ENCODE measurements around the gene SUPT6H. TPM values are rescaled to one million over a fixed set of nuclear protein-coding genes. Genes with fewer than 3 reads are reported as not detected.

SUPT6H gene
- total and polyA plus RNA-seq, 9 of the 15 experiments (the other 6 are each of a cell fraction or from before 2014, with no cell fraction given) = 1.7 to 77.7 (median 49.2) TPM

DNA sequence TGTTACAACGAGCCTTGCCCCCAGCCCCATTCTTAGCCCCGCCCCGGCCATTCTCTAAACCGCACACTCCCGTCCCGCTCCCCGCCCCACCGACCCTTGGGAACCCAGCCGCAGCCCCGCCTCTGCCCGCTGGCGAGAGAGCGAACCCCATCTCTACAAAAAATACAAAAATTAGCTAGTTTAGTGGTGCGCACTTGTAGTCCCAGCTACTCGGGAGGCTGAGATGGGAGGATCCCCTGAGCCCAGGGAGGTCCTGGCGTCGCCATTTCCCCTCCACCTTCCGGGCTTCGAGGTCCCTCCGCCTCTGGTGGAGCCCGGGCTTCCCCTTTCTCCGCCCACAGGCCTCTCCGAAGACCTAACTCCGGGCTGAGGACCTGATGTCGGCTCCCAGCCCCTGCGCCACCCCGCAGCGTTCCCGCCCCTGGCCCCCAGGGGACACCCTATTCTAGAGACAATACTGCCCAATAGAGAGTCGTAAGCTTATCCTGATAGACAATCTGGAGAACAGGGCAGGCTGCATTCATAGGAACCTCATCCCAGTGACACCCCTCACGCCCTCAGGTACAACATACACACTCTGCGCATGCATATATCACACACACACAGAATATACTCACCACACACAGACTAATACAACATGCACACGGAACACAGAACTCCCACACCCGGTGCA lies 50.2 kb downstream of the SUPT6H start:
- Histone ChIP-seq H3K79me2 (ENCODE audit: control insufficient read depth, insufficient read depth, low read length) (peaks cover 13% of the 10 kb centered on the region), H3K9me1 (ENCODE audit: control insufficient read depth, insufficient read depth, low read length) (no peaks in the 10 kb centered on the region), H4K20me1 (replicated peaks; ENCODE audit: control insufficient read depth, insufficient read depth, low read length) (no peaks in the 10 kb centered on the region), H3K27me3 (ENCODE audit: control insufficient read depth in 2 of 2, insufficient read depth in 2 of 2, low read length in 2 of 2) (0 out of 5 replicates have a peak, but pooled peaks cover 0 to 11% of the 10 kb centered on the region in 2 experiments), H3K27ac (ENCODE audit: extremely low read depth, low read depth, low read length) (peak overlapping the region; percentile 88), H3K4me2 (ENCODE audit: insufficient read depth, low read length) (peak overlapping the region; percentile 99), H2AFZ (ENCODE audit: low read depth, low read length) (peak overlapping the region; percentile 85), H3K9ac (ENCODE audit: insufficient read depth in 1 of 2, low read depth in 2 of 2, low read length in 2 of 2) (peak overlapping the region; percentile 79 to 93), H3K4me1 (replicated peaks in 1 of 2; ENCODE audit: control insufficient read depth in 2 of 2, insufficient read depth in 2 of 2, low read length in 2 of 2) (peaks cover 14 to 38% of the 10 kb centered on the region in 2 experiments), H3K36me3 (ENCODE audit: control insufficient read depth, insufficient read depth, low read length) (no peaks in the 10 kb centered on the region), H3K9me3 (replicated peaks; ENCODE audit: control insufficient read depth, insufficient read depth, low read depth, low read length) (0 out of 2 replicates have a peak, but pooled peaks cover 2% of the 10 kb centered on the region), H3K4me3 (peak overlapping the region; percentile 71)
- intact Hi-C loops (cut with micrococcal nuclease) = no loop called here
- peak; percentile 74 for ATAC-seq
- CTCF ChIA-PET (ENCODE audit: low intra/inter-chr PET ratio) = no interaction called here
- in situ Hi-C loops (cut with MboI) = no loop called here
- no TSS peak for BruUV-seq (replicated peaks)
- DNase-seq (ENCODE audit: extremely low read depth in 1 of 4, low spot score in 3 of 4) = peak; percentile 77 to 90 (median 80)
- POLR2A ChIA-PET = interaction anchor here (0.6 to 8.7 kb wide), 13 partner anchors 9 to 185 kb away, joined by 3 to 133 read pairs (median 5); partner anchors contain the start of genes RPL23A and TRAF4
- 4% methylated on average over 23 of the region's 34 CpGs for WGBS (ENCODE audit: insufficient coverage, low coverage, missing lambda C conversion rate)
- FAIRE-seq = peak; percentile 70
- TF ChIP-seq, protein P1, sequence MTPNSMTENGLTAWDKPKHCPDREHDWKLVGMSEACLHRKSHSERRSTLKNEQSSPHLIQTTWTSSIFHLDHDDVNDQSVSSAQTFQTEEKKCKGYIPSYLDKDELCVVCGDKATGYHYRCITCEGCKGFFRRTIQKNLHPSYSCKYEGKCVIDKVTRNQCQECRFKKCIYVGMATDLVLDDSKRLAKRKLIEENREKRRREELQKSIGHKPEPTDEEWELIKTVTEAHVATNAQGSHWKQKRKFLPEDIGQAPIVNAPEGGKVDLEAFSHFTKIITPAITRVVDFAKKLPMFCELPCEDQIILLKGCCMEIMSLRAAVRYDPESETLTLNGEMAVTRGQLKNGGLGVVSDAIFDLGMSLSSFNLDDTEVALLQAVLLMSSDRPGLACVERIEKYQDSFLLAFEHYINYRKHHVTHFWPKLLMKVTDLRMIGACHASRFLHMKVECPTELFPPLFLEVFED (CRISPR knock-in tag; conservative IDR thresholded peaks at IDR 0.05) = no peak
- TF ChIP-seq ZEB2 (IDR thresholded peaks at IDR 0.05) (peak; percentile 49; the same call in 1 of the 2 replicates), ILK (tag; IDR thresholded peaks at IDR 0.05; ENCODE audit: borderline replicate concordance, low read depth) (no peak), FOXJ3 (CRISPR knock-in tag; IDR thresholded peaks at IDR 0.05) (no peak), ZNF316 (IDR thresholded peaks at IDR 0.05) (no peak), DPF2 (IDR thresholded peaks at IDR 0.05) (peak; percentile 55), CBX3 (IDR thresholded peaks at IDR 0.05; ENCODE audit: borderline replicate concordance in 1 of 2, low read length in 2 of 2) (no peak; a peak in 1 of 3 replicates), ZNF778 (CRISPR knock-in tag; IDR thresholded peaks at IDR 0.05) (no peak), NR2C1 (IDR thresholded peaks at IDR 0.05) (no peak), NR2C1 (tag; IDR thresholded peaks at IDR 0.05) (0 out of 2 replicates have a peak, but pooled peaks have one; percentile 1), ZBTB7A (IDR thresholded peaks at IDR 0.05; ENCODE audit: borderline replicate concordance, control insufficient read depth, low read depth, low read length) (peak; percentile 62; the same call in 1 of the 2 replicates), ZNF140 (CRISPR knock-in tag; IDR thresholded peaks at IDR 0.05) (no peak), TBL1XR1 (IDR thresholded peaks at IDR 0.05; ENCODE audit: low read length in 2 of 2) (0 out of 4 replicates have a peak, but pooled peaks of 1 of the 2 experiments have one; percentile 41), ZC3H11A (IDR thresholded peaks at IDR 0.05; ENCODE audit: low read depth, low read length) (no peak), ZNF384 (IDR thresholded peaks at IDR 0.05; ENCODE audit: low read depth, low read length) (no peak), CHD1 (IDR thresholded peaks at IDR 0.05; ENCODE audit: low read length) (peak; percentile 75)
- TF ChIP-seq, protein P2, sequence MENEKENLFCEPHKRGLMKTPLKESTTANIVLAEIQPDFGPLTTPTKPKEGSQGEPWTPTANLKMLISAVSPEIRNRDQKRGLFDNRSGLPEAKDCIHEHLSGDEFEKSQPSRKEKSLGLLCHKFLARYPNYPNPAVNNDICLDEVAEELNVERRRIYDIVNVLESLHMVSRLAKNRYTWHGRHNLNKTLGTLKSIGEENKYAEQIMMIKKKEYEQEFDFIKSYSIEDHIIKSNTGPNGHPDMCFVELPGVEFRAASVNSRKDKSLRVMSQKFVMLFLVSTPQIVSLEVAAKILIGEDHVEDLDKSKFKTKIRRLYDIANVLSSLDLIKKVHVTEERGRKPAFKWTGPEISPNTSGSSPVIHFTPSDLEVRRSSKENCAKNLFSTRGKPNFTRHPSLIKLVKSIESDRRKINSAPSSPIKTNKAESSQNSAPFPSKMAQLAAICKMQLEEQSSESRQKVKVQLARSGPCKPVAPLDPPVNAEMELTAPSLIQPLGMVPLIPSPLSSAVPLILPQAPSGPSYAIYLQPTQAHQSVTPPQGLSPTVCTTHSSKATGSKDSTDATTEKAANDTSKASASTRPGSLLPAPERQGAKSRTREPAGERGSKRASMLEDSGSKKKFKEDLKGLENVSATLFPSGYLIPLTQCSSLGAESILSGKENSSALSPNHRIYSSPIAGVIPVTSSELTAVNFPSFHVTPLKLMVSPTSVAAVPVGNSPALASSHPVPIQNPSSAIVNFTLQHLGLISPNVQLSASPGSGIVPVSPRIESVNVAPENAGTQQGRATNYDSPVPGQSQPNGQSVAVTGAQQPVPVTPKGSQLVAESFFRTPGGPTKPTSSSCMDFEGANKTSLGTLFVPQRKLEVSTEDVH (IDR thresholded peaks at IDR 0.05; ENCODE audit: low read depth, partially characterized antibody) = no peak
- TF ChIP-seq, protein P3, sequence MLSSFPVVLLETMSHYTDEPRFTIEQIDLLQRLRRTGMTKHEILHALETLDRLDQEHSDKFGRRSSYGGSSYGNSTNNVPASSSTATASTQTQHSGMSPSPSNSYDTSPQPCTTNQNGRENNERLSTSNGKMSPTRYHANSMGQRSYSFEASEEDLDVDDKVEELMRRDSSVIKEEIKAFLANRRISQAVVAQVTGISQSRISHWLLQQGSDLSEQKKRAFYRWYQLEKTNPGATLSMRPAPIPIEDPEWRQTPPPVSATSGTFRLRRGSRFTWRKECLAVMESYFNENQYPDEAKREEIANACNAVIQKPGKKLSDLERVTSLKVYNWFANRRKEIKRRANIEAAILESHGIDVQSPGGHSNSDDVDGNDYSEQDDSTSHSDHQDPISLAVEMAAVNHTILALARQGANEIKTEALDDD (IDR thresholded peaks at IDR 0.05) = no peak

Data from K562 (cell line).